Right lobe of liver (tissue), 4 donors: Measurements from ENCODE around the gene GTSE1.

Experiments
- POLR2A ChIP-seq: fragments of 450-650 bp; IDR thresholded peaks from one replicate; pipeline ENCODE4 v1.6.1; 2017; ENCODE audit warnings: antibody characterized with exemption, mild to moderate bottlenecking
- TF ChIP-seq, protein P1 (sequence below), 4 donors: fragments of 200-600 bp in 3 of 4; fragments of 450-650 bp in 1 of 4; IDR thresholded peaks; one replicate each; pipeline versions ENCODE4 v1.5.1 to v1.8.0; 2016 to 2022; ENCODE audit warnings: antibody characterized with exemption in 4 of 4, mild to moderate bottlenecking in 2 of 4
- donor health status: DM: no; HTN: no; CAD: no.
- donor health status: DM: no; HTN: no; CAD: no.
- donor health status: DM: no; HTN: yes; CAD: no.

- TF ChIP-seq, protein P1, sequence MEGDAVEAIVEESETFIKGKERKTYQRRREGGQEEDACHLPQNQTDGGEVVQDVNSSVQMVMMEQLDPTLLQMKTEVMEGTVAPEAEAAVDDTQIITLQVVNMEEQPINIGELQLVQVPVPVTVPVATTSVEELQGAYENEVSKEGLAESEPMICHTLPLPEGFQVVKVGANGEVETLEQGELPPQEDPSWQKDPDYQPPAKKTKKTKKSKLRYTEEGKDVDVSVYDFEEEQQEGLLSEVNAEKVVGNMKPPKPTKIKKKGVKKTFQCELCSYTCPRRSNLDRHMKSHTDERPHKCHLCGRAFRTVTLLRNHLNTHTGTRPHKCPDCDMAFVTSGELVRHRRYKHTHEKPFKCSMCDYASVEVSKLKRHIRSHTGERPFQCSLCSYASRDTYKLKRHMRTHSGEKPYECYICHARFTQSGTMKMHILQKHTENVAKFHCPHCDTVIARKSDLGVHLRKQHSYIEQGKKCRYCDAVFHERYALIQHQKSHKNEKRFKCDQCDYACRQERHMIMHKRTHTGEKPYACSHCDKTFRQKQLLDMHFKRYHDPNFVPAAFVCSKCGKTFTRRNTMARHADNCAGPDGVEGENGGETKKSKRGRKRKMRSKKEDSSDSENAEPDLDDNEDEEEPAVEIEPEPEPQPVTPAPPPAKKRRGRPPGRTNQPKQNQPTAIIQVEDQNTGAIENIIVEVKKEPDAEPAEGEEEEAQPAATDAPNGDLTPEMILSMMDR (IDR thresholded peaks at IDR 0.05): no peak
- no peak for TF ChIP-seq POLR2A
These were observed 33.5 kb upstream of the GTSE1 start, which contains the start of gene PKDREJ for GRCh38 chr22:46263216-46263590.
